HL-60 (cell line): ENCODE results near the gene CLSTN2.

ENCODE experiments used
- DNase-seq, 2 experiments: peaks; one replicate each; pipeline ENCODE4 v3.0.0-alpha.2; 2010 to 2020; ENCODE audit warnings: low read depth in 1 of 2, low spot score in 1 of 2
- H3K27ac ChIP-seq: fragments of 250-450 bp; sonication (Bioruptor Pico); replicated peaks from 2 replicates; pipeline ENCODE4 v1.5.1; 2020; ENCODE audit warnings: mild to moderate bottlenecking, moderate library complexity
- H3K27me3 ChIP-seq: fragments of 250-450 bp; sonication (Bioruptor Pico); 2 replicates; pipeline ENCODE4 v1.5.1; 2021; ENCODE audit warnings: mild to moderate bottlenecking, moderate library complexity; ENCODE audit not compliant: insufficient read depth, poor library complexity, severe bottlenecking
- H3K4me3 ChIP-seq: replicated peaks from 2 replicates; pipeline ENCODE4 v1.5.1; 2011; ENCODE audit warnings: mild to moderate bottlenecking, control low read depth, low read length; ENCODE audit not compliant: insufficient read depth
- GABPA ChIP-seq: IDR thresholded peaks from 2 replicates; pipeline ENCODE4 v1.6.1; 2012; ENCODE audit warnings: low read depth
- POLR2AphosphoS5 ChIP-seq: IDR thresholded peaks from 2 replicates; pipeline ENCODE4 v1.6.1; 2012; ENCODE audit warnings: low read depth
- SPI1 ChIP-seq: IDR thresholded peaks from 2 replicates; pipeline ENCODE4 v1.6.1; 2012; ENCODE audit warnings: low read depth, mild to moderate bottlenecking, borderline replicate concordance
- TF ChIP-seq, protein P1 (sequence below): IDR thresholded peaks from 2 replicates; pipeline ENCODE4 v1.6.1; 2012; ENCODE audit warnings: low read depth; ENCODE audit not compliant: insufficient replicate concordance
- TF ChIP-seq, protein P2 (sequence below): IDR thresholded peaks from one replicate; pipeline ENCODE4 v1.5.1; 2011; ENCODE audit warnings: low read length, control low read depth, inconsistent platforms; ENCODE audit not compliant: insufficient read depth

The CLSTN2 gene

DNA sequence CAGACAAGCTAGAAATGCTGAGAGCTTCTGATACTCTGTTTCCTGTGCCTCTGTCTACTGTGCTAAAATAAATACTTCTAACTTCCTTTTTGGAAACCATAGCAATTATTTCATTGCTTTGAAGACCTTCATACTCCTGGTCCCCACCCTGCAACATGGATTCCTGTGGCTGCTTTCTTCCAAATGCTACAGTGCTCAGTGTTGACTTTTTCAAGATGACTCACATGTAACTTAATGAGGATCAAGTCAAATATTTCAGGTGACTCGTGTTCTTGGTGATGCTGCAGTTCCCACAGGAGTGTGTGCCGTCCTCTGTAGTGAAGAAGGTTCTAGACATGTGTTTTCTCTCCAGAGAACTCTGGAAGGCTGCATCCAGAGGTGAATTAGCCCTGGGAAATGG is 288.6 kb downstream of the CLSTN2 start:
- no peak for DNase-seq
- Histone ChIP-seq H3K27me3 (no peaks in the 10 kb centered on the region), H3K4me3 (no peak overlapping the region), H3K27ac (no peak overlapping the region)
- TF ChIP-seq, protein P1, sequence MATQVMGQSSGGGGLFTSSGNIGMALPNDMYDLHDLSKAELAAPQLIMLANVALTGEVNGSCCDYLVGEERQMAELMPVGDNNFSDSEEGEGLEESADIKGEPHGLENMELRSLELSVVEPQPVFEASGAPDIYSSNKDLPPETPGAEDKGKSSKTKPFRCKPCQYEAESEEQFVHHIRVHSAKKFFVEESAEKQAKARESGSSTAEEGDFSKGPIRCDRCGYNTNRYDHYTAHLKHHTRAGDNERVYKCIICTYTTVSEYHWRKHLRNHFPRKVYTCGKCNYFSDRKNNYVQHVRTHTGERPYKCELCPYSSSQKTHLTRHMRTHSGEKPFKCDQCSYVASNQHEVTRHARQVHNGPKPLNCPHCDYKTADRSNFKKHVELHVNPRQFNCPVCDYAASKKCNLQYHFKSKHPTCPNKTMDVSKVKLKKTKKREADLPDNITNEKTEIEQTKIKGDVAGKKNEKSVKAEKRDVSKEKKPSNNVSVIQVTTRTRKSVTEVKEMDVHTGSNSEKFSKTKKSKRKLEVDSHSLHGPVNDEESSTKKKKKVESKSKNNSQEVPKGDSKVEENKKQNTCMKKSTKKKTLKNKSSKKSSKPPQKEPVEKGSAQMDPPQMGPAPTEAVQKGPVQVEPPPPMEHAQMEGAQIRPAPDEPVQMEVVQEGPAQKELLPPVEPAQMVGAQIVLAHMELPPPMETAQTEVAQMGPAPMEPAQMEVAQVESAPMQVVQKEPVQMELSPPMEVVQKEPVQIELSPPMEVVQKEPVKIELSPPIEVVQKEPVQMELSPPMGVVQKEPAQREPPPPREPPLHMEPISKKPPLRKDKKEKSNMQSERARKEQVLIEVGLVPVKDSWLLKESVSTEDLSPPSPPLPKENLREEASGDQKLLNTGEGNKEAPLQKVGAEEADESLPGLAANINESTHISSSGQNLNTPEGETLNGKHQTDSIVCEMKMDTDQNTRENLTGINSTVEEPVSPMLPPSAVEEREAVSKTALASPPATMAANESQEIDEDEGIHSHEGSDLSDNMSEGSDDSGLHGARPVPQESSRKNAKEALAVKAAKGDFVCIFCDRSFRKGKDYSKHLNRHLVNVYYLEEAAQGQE: no peak
- TF ChIP-seq SPI1: no peak
- TF ChIP-seq, protein P2, sequence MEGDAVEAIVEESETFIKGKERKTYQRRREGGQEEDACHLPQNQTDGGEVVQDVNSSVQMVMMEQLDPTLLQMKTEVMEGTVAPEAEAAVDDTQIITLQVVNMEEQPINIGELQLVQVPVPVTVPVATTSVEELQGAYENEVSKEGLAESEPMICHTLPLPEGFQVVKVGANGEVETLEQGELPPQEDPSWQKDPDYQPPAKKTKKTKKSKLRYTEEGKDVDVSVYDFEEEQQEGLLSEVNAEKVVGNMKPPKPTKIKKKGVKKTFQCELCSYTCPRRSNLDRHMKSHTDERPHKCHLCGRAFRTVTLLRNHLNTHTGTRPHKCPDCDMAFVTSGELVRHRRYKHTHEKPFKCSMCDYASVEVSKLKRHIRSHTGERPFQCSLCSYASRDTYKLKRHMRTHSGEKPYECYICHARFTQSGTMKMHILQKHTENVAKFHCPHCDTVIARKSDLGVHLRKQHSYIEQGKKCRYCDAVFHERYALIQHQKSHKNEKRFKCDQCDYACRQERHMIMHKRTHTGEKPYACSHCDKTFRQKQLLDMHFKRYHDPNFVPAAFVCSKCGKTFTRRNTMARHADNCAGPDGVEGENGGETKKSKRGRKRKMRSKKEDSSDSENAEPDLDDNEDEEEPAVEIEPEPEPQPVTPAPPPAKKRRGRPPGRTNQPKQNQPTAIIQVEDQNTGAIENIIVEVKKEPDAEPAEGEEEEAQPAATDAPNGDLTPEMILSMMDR: no peak
- no peak for TF ChIP-seq GABPA
- TF ChIP-seq POLR2AphosphoS5: no peak

GRCh38 chr3:140224307-140224706 is 289.3 kb downstream of the CLSTN2 start:
- no peak overlapping the region for H3K4me3 ChIP-seq
- H3K27ac ChIP-seq: no peak overlapping the region
- no peaks in the 10 kb centered on the region for H3K27me3 ChIP-seq
- no peak for DNase-seq
- no peak for TF ChIP-seq POLR2AphosphoS5
- no peak for TF ChIP-seq SPI1
- no peak for TF ChIP-seq GABPA
- TF ChIP-seq, protein P1: no peak
- TF ChIP-seq, protein P2: no peak

- Histone ChIP-seq H3K4me3 (no peak overlapping the region), H3K27ac (no peak overlapping the region), H3K27me3 (no peaks in the 10 kb centered on the region)
- TF ChIP-seq SPI1 (no peak), GABPA (no peak), POLR2AphosphoS5 (no peak)
- TF ChIP-seq, protein P2: no peak
- TF ChIP-seq, protein P1: no peak
- DNase-seq: no peak
Measured at GRCh38 chr3:140225996-140226395, 291.0 kb downstream of the CLSTN2 start.
